Measurements from ENCODE around the gene RNF224. TPM values are rescaled to one million over a fixed set of nuclear protein-coding genes. Genes with fewer than 3 reads are reported as not detected.

Gene RNF224
- total RNA-seq (2022; extraction: Qiagen RNA extraction; ENCODE audit: low read depth): 0.08 to 0.16 TPM (median 0.14 TPM) in 5 replicates

GRCh38 chr9:137227054-137227852 is at the start of gene RNF224:
TSS of gene RNF224 (plus strand) at chr9:137227502. CDS start at chr9:137228336, 834 bp downstream.

GRCh38 chr9:137188490-137189296 is 38.6 kb upstream of the RNF224 start, which contains the start of the genes ANAPC2 and SSNA1:
TSS of gene ANAPC2 (minus strand) at chr9:137188560. CDS start at chr9:137188532, 28 bp downstream.
TSS of gene SSNA1 (plus strand) at chr9:137188676. CDS start at chr9:137188727, 51 bp downstream.

GRCh38 chr9:137200311-137201204 is 26.7 kb upstream of the RNF224 start, which contains the start of gene TPRN:
TSS of gene TPRN (minus strand) at chr9:137200741. CDS start at chr9:137200711, 30 bp downstream.

GRCh38 chr9:137205126-137206069 is 21.9 kb upstream of the RNF224 start, which contains the start of the genes NDOR1 and TMEM203:
TSS of gene NDOR1 (plus strand) at chr9:137205700. CDS start at chr9:137205778, 78 bp downstream.
TSS of gene TMEM203 (minus strand) at chr9:137205648. CDS start at chr9:137205414, 234 bp downstream.

DNA sequence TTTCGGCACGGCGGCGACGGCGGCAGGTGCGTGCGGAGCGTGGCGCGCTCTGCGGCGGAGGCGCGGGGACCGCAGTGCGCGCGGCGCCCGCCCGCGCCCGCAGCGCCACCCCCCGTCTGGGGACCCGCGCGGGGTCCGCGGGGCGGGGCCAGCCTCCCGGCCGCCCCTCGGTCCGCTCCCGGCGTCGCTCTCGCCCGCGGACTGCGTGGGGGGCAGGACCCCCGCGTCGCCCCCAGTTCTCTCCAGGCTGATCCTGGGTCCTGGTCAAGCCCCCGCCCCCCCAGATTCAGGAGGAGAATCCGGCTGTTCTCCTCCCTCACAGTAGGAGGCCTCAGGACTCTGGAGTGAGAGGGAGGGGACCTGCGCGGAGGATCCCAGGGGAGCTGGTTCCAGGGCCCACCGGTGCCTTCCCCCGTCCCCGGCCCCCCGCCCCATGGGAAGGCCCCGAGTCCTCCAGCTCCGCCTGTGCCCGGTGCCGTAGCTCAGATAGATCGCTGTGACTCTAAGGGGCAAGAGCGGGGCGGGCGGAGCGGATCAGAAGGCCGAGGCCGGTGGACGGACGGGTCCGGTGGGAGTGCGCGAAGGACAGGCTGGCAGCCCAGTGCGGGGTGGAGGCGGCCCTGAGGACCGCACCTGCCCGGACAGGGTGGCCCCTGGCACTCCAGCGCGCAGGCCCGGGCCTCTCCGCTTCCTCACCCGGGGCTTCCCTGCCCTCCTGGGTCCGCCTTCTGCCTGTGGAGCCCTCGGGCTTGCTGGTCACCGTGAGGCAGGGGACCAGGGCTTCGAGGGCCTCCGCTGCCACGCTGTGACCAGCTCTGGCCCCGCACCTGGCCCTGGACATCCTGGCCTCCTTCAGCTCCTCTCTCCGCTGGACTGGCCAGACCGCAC is 4.9 kb upstream of the RNF224 start, which contains the start of gene RNF208:
RNF208 (minus strand) TSS at position 51 of the 888 bp plus-strand sequence. CDS start 1,028 bp downstream, outside the sequence.

GRCh38 chr9:137224830-137225694 is 2.2 kb upstream of the RNF224 start, which contains the start of gene CYSRT1:
TSS of gene CYSRT1 (plus strand) at chr9:137225174. CDS start at chr9:137225622, 448 bp downstream.

DNA sequence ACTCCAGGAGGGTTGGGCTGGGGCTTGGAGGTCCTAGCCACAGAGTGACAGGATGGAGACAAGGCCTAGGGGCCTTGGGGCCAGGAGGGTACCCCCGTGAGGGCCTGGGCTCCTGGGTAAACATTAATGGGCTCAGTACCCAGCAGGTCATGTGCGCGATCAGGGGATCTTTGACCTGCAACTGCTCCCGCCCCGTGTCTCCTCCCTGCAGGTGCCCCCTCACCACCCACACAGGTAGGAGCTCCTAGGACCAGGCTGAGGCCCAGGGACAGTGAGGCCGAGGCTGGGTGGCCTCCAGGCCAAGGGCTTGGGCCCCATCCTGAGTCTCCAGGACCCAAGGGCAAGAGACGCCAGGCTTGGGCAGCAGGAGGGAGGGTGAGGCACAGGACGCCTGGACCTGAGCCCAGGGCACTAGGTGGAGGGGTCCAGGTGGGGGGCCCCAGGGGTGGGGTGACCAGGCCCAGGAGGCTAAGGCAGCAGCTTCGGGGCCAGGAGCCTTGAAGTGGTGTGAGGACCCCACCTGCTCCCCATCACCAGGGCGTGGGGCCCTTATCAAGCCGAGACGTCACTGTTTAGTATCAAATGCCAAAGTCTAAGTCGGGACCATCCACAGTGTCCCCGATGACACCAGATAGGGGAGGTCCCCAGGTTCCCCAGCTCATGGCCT is 3.5 kb downstream of the RNF224 start, which contains the start of gene SLC34A3:
SLC34A3 (plus strand) TSS at position 197 of the 667 bp plus-strand sequence. CDS start 802 bp downstream, outside the sequence.

DNA sequence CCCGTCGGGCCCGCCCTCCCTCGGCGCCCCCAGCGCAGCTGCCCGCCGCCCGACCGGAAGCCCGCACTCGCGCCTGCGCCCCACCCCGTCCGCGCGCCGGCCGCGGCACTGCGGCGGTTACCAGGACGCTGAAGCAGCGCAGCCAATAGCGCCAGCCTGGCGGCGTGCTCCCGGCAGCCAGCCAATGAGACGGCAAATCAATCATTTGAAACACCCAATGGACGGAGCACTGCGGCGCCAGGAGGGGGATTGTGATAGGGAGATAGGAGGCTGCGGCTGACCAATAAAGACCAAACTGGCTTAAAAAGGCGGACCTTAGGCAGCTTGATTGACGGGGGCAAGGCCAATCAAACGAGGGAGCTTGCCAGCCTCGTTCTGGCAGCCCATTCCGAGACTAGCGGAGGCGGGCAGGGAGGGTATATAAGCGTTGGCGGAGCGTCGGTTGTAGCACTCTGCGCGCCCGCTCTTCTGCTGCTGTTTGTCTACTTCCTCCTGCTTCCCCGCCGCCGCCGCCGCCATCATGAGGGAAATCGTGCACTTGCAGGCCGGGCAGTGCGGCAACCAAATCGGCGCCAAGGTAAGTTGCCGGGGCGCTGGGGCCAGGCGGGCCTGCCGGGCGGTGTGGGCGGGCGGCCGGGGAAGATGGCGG is 13.7 kb downstream of the RNF224 start, which contains the start of gene TUBB4B:
TUBB4B (plus strand) TSS at position 447 of the 649 bp plus-strand sequence; CDS start at position 521, 74 bp downstream.

DNA sequence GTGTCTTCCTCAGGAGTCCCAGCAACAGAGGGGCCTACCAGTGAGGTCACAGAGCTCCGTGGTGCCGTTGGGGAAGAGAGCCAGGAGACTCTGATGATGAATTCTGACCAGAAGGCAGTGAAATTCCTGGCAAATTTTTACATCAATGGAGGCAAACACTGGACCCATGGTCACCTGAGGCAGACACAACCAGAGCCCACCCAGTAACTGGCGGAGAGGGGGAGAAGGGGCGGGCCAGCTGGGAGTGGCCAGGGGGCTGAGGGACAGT is 23.8 kb downstream of the RNF224 start, which contains the start of gene STPG3:
STPG3 (plus strand) TSS at position 93 of the 268 bp plus-strand sequence; CDS start at position 94, 1 bp downstream.

GRCh38 chr9:137254624-137255447 is 27.5 kb downstream of the RNF224 start, which contains the start of gene NELFB:
TSS of gene NELFB (plus strand) at chr9:137255327.

GRCh38 chr9:137277329-137278041 is 50.2 kb downstream of the RNF224 start, which contains the start of gene TOR4A:
TSS of gene TOR4A (plus strand) at chr9:137277726. CDS start at chr9:137278690, 964 bp downstream.

Measured in A549 treated with DMSO at 1 μM for 4 hours (cell line).